Ectodermal cell (in vitro differentiated cells): ENCODE measurements around the gene NUDC.

Experiments
- H3K27ac ChIP-seq: 2 replicates; pipeline ENCODE4 v1.7.0; 2013; ENCODE audit warnings: mild to moderate bottlenecking, low read depth, low read length; ENCODE audit not compliant: insufficient read depth, poor library complexity, severe bottlenecking
- H3K27me3 ChIP-seq: 2 replicates; pipeline ENCODE4 v1.7.0; 2013; ENCODE audit warnings: mild to moderate bottlenecking, low read length; ENCODE audit not compliant: insufficient read depth, control insufficient read depth, poor library complexity, severe bottlenecking
- H3K36me3 ChIP-seq: one replicate; pipeline ENCODE4 v1.7.0; 2013; ENCODE audit warnings: low read length; ENCODE audit not compliant: control insufficient read depth, insufficient read depth
- H3K4me1 ChIP-seq: one replicate; pipeline ENCODE4 v1.7.0; 2013; ENCODE audit warnings: low read length; ENCODE audit not compliant: control insufficient read depth, insufficient read depth
- H3K4me3 ChIP-seq: 2 replicates; pipeline ENCODE4 v1.7.0; 2013; ENCODE audit warnings: low read depth, low read length, control low read depth; ENCODE audit not compliant: insufficient read depth
- H3K9me3 ChIP-seq: 2 replicates; pipeline ENCODE4 v1.7.0; 2013; ENCODE audit warnings: mild to moderate bottlenecking, low read length, moderate library complexity; ENCODE audit not compliant: control insufficient read depth
- WGBS, 2 experiments: methylation state at CpG; one replicate each; pipeline ENCODE4 v1.1.7; 2013; ENCODE audit warnings: missing lambda C conversion rate in 2 of 2; 5-methylcytosine and 5-hydroxymethylcytosine counted together

NUDC gene

GRCh38 chr1:26949926-26950319, 28.4 kb downstream of the NUDC start:
- H3K4me3 ChIP-seq: no peak overlapping the region
- 92 to 94% methylated on average over 3 of the region's 3 CpGs for WGBS, 2 experiments
- no peaks in the 10 kb centered on the region for H3K27me3 ChIP-seq
- H3K9me3 ChIP-seq: no peaks in the 10 kb centered on the region
- no peak overlapping the region for H3K27ac ChIP-seq
- H3K4me1 ChIP-seq: no peaks in the 10 kb centered on the region
- peaks cover 18% of the 10 kb centered on the region for H3K36me3 ChIP-seq

GRCh38 chr1:26950602-26951001, 29.1 kb downstream of the NUDC start:
- peaks cover 11% of the 10 kb centered on the region for H3K36me3 ChIP-seq

GRCh38 chr1:26951216-26951615, 29.7 kb downstream of the NUDC start:
- no peaks in the 10 kb centered on the region for H3K4me1 ChIP-seq
- no peak overlapping the region for H3K4me3 ChIP-seq
- no peaks in the 10 kb centered on the region for H3K9me3 ChIP-seq
- peaks cover 5% of the 10 kb centered on the region for H3K36me3 ChIP-seq
- H3K27ac ChIP-seq: no peak overlapping the region
- no peaks in the 10 kb centered on the region for H3K27me3 ChIP-seq
- WGBS, 2 experiments: 96% methylated on average over 14 of the region's 14 CpGs

More at GRCh38 chr1:26950602-26951001, 29.1 kb downstream of the NUDC start:
- Histone ChIP-seq H3K4me1 (no peaks in the 10 kb centered on the region), H3K27ac (no peak overlapping the region), H3K27me3 (no peaks in the 10 kb centered on the region), H3K4me3 (no peak overlapping the region), H3K9me3 (no peaks in the 10 kb centered on the region)
- WGBS, 2 experiments: 79 to 87% methylated on average over 8 of the region's 8 CpGs

- H3K4me1 ChIP-seq: no peaks in the 10 kb centered on the region
- peaks cover 2% of the 10 kb centered on the region for H3K36me3 ChIP-seq
- H3K27ac ChIP-seq: no peak overlapping the region
- H3K4me3 ChIP-seq: no peak overlapping the region
- peaks cover under 1% of the 10 kb centered on the region for H3K27me3 ChIP-seq
- H3K9me3 ChIP-seq: no peaks in the 10 kb centered on the region
- WGBS, 2 experiments: 92% methylated on average over 24 of the region's 24 CpGs
Measured at GRCh38 chr1:26951821-26952497, 30.4 kb downstream of the NUDC start.

GRCh38 chr1:26953374-26953773, 31.8 kb downstream of the NUDC start:
- WGBS, 2 experiments: 92 to 94% methylated on average over 5 of the region's 5 CpGs
- no peaks in the 10 kb centered on the region for H3K36me3 ChIP-seq
- H3K9me3 ChIP-seq: no peaks in the 10 kb centered on the region
- H3K27me3 ChIP-seq: peaks cover 11% of the 10 kb centered on the region
- no peak overlapping the region for H3K27ac ChIP-seq
- H3K4me3 ChIP-seq: no peak overlapping the region
- H3K4me1 ChIP-seq: no peaks in the 10 kb centered on the region

- Histone ChIP-seq H3K4me3 (no peak overlapping the region), H3K27me3 (peaks cover 40% of the 10 kb centered on the region), H3K36me3 (no peaks in the 10 kb centered on the region), H3K9me3 (no peaks in the 10 kb centered on the region), H3K27ac (no peak overlapping the region), H3K4me1 (no peaks in the 10 kb centered on the region)
- 89 to 94% methylated on average over 3 of the region's 3 CpGs for WGBS, 2 experiments
Measured at GRCh38 chr1:26956321-26956720, 34.8 kb downstream of the NUDC start.

- H3K4me3 ChIP-seq: no peak overlapping the region
- no peak overlapping the region for H3K27ac ChIP-seq
- H3K9me3 ChIP-seq: no peaks in the 10 kb centered on the region
- WGBS, 2 experiments: 90 to 92% methylated on average over 3 of the region's 3 CpGs
- H3K4me1 ChIP-seq: no peaks in the 10 kb centered on the region
- H3K27me3 ChIP-seq: peaks cover 50% of the 10 kb centered on the region
- H3K36me3 ChIP-seq: no peaks in the 10 kb centered on the region
Measured at GRCh38 chr1:26957306-26957705, 35.8 kb downstream of the NUDC start.

- H3K36me3 ChIP-seq: no peaks in the 10 kb centered on the region
- WGBS, 2 experiments: 42 to 43% methylated on average over 13 of the region's 13 CpGs
- H3K4me1 ChIP-seq: no peaks in the 10 kb centered on the region
- no peaks in the 10 kb centered on the region for H3K9me3 ChIP-seq
- peaks cover 56% of the 10 kb centered on the region for H3K27me3 ChIP-seq
- H3K27ac ChIP-seq: no peak overlapping the region
- H3K4me3 ChIP-seq: peak overlapping the region; percentile 50
Measured at GRCh38 chr1:26959270-26959669, 37.7 kb downstream of the NUDC start.

GRCh38 chr1:26959722-26960624, 38.4 kb downstream of the NUDC start, which contains the start of gene KDF1:
KDF1 (minus strand) TSS chr1:26960468; CDS start chr1:26952380, 8,088 bp downstream.
- Histone ChIP-seq H3K4me1 (no peaks in the 10 kb centered on the region), H3K36me3 (no peaks in the 10 kb centered on the region), H3K4me3 (peak within 1 kb of the TSS; percentile 50), H3K27ac (no peak within 1 kb of the TSS), H3K9me3 (no peaks in the 10 kb centered on the region), H3K27me3 (peaks cover 56% of the 10 kb centered on the region)
- WGBS, 2 experiments: 2% methylated on average over 86 of the region's 86 CpGs

- WGBS, 2 experiments: 17 to 26% methylated on average over 3 of the region's 3 CpGs
- Histone ChIP-seq H3K9me3 (no peaks in the 10 kb centered on the region), H3K4me1 (no peaks in the 10 kb centered on the region), H3K27ac (no peak overlapping the region), H3K27me3 (peaks cover 56% of the 10 kb centered on the region), H3K4me3 (peak overlapping the region; percentile 50), H3K36me3 (no peaks in the 10 kb centered on the region)
Measured at GRCh38 chr1:26960625-26960966, 39.1 kb downstream of the NUDC start.
